Testis (tissue), 3 donors: ENCODE results near the gene ARHGAP26. TPM values are rescaled to one million over a fixed set of nuclear protein-coding genes. Genes with fewer than 3 reads are reported as not detected.

Experiments
- DNase-seq: peaks from one replicate; pipeline ENCODE4 v3.0.0-alpha.2; 2019
- H3K27ac ChIP-seq, 2 donors: fragments of 200-600 bp; sonication (generic); one replicate each; pipeline ENCODE4 v1.5.1; 2019
- H3K27me3 ChIP-seq: fragments of 200-600 bp; sonication (generic); one replicate; pipeline ENCODE4 v1.5.1; 2019
- H3K36me3 ChIP-seq: fragments of 200-600 bp; sonication (generic); one replicate; pipeline ENCODE4 v1.5.1; 2017; ENCODE audit warnings: low read depth; ENCODE audit errors: missing control alignments
- H3K4me1 ChIP-seq: fragments of 200-600 bp; sonication (generic); one replicate; pipeline ENCODE4 v1.5.1; 2019
- H3K4me3 ChIP-seq, 2 donors: fragments of 200-600 bp; sonication (generic); one replicate each; pipeline ENCODE4 v1.5.1; 2017 to 2019
- H3K9me3 ChIP-seq: fragments of 200-600 bp; sonication (generic); one replicate; pipeline ENCODE4 v1.5.1; 2017
- POLR2A ChIP-seq: fragments of 450-650 bp; IDR thresholded peaks from one replicate; pipeline ENCODE4 v1.6.1; 2017; ENCODE audit warnings: antibody characterized with exemption, mild to moderate bottlenecking, moderate library complexity
- WGBS, 2 donors: methylation state at CpG; one replicate each; pipeline ENCODE4 v1.1.5; 2018; 5-methylcytosine and 5-hydroxymethylcytosine counted together
- intact Hi-C: fragments of 100-400 bp; cut with DNase I; formaldehyde crosslinking; loops from one replicate; pipeline ENCODE4 v1.15.1; 2023; ENCODE audit warnings: low total_unique reads
- polyA plus RNA-seq: library from polyadenylated mRNA; stranded (reverse); fragments of 350-450 nt; fragmentation: Illumina TruSeq; extraction: RNeasy Lipid Tissue Mini Kit (QIAGEN cat#74804); gene quantifications from one replicate; pipeline ENCODE4 v1.2.3, GENCODE V29; 2014; ENCODE audit warnings: low read depth, low replicate concordance; ENCODE audit not compliant: insufficient read depth
- total RNA-seq, 2 donors: library from RNA; depleted of rRNA; stranded (reverse); fragments of >200 nt; gene quantifications; one replicate each; pipeline ENCODE4 v1.2.3, GENCODE V29; 2016
- TF ChIP-seq, protein P1 (sequence below), 3 experiments: fragments of 450-650 bp in 2 of 3; fragments of 200-600 bp in 1 of 3; sonication (generic) in 1 of 3; IDR thresholded peaks; one replicate each; pipeline ENCODE4 v1.5.1; 2016 to 2019; ENCODE audit warnings: antibody characterized with exemption in 3 of 3, mild to moderate bottlenecking in 2 of 3, moderate library complexity in 1 of 3

ARHGAP26 gene
- total and polyA plus RNA-seq, 3 donors from 2014 or later = 33.8 to 98.7 (median 95.7) TPM

DNA sequence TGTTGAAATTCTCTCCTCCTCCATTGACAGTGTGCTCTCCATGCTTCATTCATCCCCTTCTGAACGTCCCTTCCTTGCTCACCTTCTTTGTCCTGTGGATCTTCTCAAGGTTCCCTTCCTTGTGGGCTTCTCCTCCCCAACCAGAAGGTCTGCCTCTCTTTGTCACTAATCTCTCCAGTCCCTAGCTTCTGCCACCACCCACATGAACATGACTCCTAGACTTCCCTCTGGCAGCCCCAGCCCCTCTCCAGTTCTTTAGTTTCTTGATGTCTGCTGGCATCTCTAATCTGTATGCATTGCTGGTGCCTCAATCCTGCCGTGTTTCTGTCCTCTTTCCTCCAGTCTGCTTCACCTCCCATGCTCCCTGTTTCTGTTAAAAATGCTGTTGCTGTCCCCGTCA, 79.3 kb downstream of the ARHGAP26 start:
- Histone ChIP-seq H3K27me3 (no peaks in the 10 kb centered on the region), H3K27ac (no peak overlapping the region), H3K4me3 (no peak overlapping the region), H3K36me3 (no peaks in the 10 kb centered on the region), H3K4me1 (peaks cover 14% of the 10 kb centered on the region), H3K9me3 (no peaks in the 10 kb centered on the region)
- TF ChIP-seq, protein P1, sequence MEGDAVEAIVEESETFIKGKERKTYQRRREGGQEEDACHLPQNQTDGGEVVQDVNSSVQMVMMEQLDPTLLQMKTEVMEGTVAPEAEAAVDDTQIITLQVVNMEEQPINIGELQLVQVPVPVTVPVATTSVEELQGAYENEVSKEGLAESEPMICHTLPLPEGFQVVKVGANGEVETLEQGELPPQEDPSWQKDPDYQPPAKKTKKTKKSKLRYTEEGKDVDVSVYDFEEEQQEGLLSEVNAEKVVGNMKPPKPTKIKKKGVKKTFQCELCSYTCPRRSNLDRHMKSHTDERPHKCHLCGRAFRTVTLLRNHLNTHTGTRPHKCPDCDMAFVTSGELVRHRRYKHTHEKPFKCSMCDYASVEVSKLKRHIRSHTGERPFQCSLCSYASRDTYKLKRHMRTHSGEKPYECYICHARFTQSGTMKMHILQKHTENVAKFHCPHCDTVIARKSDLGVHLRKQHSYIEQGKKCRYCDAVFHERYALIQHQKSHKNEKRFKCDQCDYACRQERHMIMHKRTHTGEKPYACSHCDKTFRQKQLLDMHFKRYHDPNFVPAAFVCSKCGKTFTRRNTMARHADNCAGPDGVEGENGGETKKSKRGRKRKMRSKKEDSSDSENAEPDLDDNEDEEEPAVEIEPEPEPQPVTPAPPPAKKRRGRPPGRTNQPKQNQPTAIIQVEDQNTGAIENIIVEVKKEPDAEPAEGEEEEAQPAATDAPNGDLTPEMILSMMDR (IDR thresholded peaks at IDR 0.05) = no peak
- intact Hi-C loops = no loop called here
- no peak for DNase-seq
- WGBS, 2 donors = 77 to 80% methylated on average over 3 of the region's 3 CpGs

DNA sequence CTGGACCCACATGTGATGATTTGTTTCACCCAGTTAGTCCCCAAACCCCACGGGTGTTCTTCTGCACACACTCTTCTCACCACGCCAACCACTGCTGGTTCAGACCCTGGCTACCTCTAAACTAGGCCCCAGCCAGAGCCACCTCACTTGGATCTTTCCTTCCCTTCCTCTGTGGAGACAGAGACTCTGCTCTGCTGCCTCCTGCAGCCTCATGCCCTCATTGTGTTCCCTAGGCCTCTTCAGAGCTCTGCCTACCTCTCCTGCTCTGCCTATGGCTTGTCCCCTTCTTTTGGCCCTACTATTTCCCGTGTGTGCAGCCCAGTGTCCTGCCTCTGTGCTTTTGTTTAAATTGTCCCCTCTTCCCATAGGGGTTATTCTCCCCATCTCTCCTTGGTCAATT, 79.7 kb downstream of the ARHGAP26 start:
- intact Hi-C loops = no loop called here
- no peaks in the 10 kb centered on the region for H3K27me3 ChIP-seq
- H3K9me3 ChIP-seq = no peaks in the 10 kb centered on the region
- no peak overlapping the region for H3K27ac ChIP-seq
- 91 to 98% methylated on average over 3 of the region's 3 CpGs for WGBS, 2 donors
- TF ChIP-seq, protein P1 (IDR thresholded peaks at IDR 0.05) = no peak
- no peak for TF ChIP-seq POLR2A
- peaks cover 11% of the 10 kb centered on the region for H3K4me1 ChIP-seq
- H3K36me3 ChIP-seq = no peaks in the 10 kb centered on the region
- DNase-seq = no peak
- H3K4me3 ChIP-seq = no peak overlapping the region

DNA sequence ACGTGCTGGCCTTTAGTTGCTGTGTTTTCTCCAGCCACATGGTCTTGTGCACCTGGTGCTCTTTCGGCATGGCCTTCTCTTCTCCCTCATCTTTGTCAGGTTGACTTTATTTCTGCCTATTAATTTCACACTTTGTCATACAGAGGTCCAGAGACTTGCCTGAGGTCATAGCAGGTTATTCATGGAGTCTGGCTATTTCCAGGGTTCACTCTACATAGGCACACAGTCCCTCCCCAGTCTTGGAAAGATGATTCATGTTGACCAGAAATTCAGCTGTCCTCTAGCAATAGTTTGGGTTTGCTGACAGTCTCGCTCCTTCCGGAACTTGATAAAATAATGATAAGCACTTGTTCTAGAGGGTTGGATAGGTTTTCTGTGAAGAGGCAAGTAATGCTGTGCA, 81.6 kb downstream of the ARHGAP26 start:
- H3K27me3 ChIP-seq = no peaks in the 10 kb centered on the region
- H3K9me3 ChIP-seq = no peaks in the 10 kb centered on the region
- no peaks in the 10 kb centered on the region for H3K36me3 ChIP-seq
- TF ChIP-seq POLR2A = no peak
- TF ChIP-seq, protein P1 (IDR thresholded peaks at IDR 0.05) = no peak
- no peak overlapping the region for H3K27ac ChIP-seq
- intact Hi-C loops = no loop called here
- no peak overlapping the region for H3K4me3 ChIP-seq
- DNase-seq = no peak
- no peaks in the 10 kb centered on the region for H3K4me1 ChIP-seq
- 72 to 84% methylated on average over 4 of the region's 4 CpGs for WGBS, 2 donors

DNA sequence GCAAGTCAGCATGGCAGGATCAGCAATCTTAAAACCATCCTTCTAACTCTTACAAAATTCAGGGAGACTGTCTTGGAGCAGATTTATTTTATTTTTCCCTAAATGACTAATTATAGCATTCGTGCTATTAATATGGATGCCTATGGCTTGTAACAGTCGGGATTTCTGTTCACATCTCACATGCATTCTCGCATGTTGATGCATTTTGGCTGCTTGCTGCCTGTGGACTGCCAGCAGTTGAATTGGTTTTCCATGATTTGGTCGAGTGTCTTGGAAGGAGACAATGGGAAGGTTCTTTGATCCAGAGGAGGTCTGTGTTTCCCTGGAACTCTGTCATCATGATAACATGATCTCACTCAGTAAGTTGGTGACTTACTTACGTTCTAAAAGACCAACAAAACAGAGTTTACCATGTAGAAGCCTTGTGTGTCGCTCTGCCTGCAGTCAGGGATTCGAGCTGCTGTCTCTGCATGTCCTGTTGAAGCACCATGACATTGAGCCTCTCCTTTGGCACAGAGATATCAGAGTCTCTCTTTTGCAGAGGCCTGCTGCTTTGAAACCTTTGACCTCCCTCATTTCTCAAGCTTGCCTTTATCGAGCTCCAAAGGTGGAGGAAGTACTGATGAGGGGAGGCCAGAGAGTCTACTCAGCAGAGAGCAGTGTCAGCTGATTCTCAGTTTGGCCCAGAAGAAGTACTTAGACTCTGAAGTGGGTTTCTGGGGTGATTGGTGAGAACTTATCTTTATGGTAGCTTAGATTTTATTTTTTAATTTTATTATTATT, 82.4 kb downstream of the ARHGAP26 start:
- intact Hi-C loops = no loop called here
- Histone ChIP-seq H3K9me3 (no peaks in the 10 kb centered on the region), H3K27ac (no peak overlapping the region), H3K36me3 (no peaks in the 10 kb centered on the region), H3K4me3 (no peak overlapping the region), H3K4me1 (no peaks in the 10 kb centered on the region), H3K27me3 (no peaks in the 10 kb centered on the region)
- TF ChIP-seq POLR2A = no peak
- TF ChIP-seq, protein P1 (IDR thresholded peaks at IDR 0.05) = no peak
- no peak for DNase-seq
- 86 to 91% methylated on average over 8 of the region's 8 CpGs for WGBS, 2 donors

DNA sequence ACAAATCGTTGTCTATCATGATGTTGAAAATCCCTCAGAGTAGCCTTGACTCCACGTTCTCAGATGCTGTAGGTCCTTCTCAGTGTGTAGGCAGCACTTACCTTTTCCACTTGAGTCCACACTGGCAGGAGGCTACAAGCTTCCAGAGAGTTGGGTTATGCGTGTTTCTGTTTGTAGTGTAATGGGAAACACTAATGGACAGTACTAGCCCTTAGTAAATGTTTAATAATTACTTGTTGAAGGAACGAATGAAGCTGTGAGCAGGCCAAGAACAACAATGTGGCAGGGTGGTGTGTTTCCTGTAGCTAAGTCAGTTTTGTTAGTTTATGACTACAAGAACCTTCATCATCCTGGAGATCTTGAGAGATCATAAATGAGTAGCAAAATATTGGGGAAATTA, 83.5 kb downstream of the ARHGAP26 start:
- no peak for DNase-seq
- H3K4me3 ChIP-seq = no peak overlapping the region

More for the DNA sequence above, 83.5 kb downstream of the ARHGAP26 start:
- H3K36me3 ChIP-seq = no peaks in the 10 kb centered on the region
- H3K9me3 ChIP-seq = no peaks in the 10 kb centered on the region
- H3K27ac ChIP-seq = no peak overlapping the region
- H3K27me3 ChIP-seq = no peaks in the 10 kb centered on the region
- WGBS, 2 donors = 76 to 82% methylated on average over 4 of the region's 4 CpGs
- no peaks in the 10 kb centered on the region for H3K4me1 ChIP-seq
- TF ChIP-seq, protein P1 (IDR thresholded peaks at IDR 0.05) = no peak
- no peak for TF ChIP-seq POLR2A
- intact Hi-C loops = no loop called here
